Colonic mucosa (tissue), 4 donors: ENCODE measurements around the gene USP9X. TPM values are rescaled to one million over a fixed set of nuclear protein-coding genes. Genes with fewer than 3 reads are reported as not detected.

Source experiments
- DNase-seq: peaks from one replicate; pipeline ENCODE4 v3.0.0-alpha.2; 2020
- H3K27ac ChIP-seq: fragments of 200-600 bp; one replicate; pipeline ENCODE4 v1.8.0; 2021
- H3K27me3 ChIP-seq: fragments of 200-600 bp; one replicate; pipeline ENCODE4 v1.8.0; 2021
- H3K36me3 ChIP-seq: fragments of 200-600 bp; one replicate; pipeline ENCODE4 v1.8.0; 2021
- H3K4me1 ChIP-seq: fragments of 200-600 bp; one replicate; pipeline ENCODE4 v1.8.0; 2021; ENCODE audit warnings: mild to moderate bottlenecking
- H3K4me3 ChIP-seq: fragments of 200-600 bp; one replicate; pipeline ENCODE4 v1.8.0; 2021
- H3K9ac ChIP-seq, 2 donors: one replicate each; pipeline ENCODE4 v1.7.0; 2013; ENCODE audit warnings: control low read depth in 2 of 2, low read depth in 2 of 2, low read length in 2 of 2
- H3K9me3 ChIP-seq: fragments of 200-600 bp; one replicate; pipeline ENCODE4 v1.8.0; 2021
- CTCF ChIP-seq: fragments of 200-600 bp; IDR thresholded peaks from one replicate; pipeline ENCODE4 v1.8.0; 2022; ENCODE audit warnings: antibody characterized with exemption, mild to moderate bottlenecking
- intact Hi-C: fragments of 100-400 bp; cut with DNase I; formaldehyde crosslinking; loops from one replicate; pipeline ENCODE4 v1.14.1; 2022
- total RNA-seq, 2 donors: library from RNA; stranded (reverse); fragmentation: NEBNext Ultra II Directional in 1 of 2; extraction: Animal tissue kit (Norgen Biotek cat#: 25700) in 1 of 2; gene quantifications; one replicate each; pipeline ENCODE4 v1.2.1, GENCODE V29; 2021
- donor health status: healthy.
- donor health status: DM: no; HTN: no; CAD: no.
- donor health status: DM: no; HTN: no; CAD: no.

Gene USP9X
- total RNA-seq, 2 donors from 2014 or later: 74.5 to 89.0 TPM

DNA sequence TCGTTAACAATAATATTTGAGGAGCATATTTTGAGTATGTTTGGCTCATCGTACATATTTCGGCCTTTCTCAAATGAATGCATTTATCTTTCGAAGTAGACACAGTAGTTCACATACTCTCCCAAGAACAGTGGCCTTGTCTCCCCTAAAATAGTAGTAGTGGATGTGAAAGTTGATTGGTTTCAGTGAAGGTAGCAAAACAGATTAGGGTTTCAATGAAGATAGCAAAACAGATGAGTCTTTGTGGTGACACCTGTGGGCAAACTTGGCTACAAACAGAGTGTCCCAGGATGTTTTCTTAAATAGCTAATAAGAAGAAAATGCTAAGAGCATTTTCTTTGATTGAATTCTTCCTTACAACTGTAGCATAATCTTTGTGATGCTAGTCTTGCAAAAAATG lies 67.0 kb downstream of the USP9X start:
- no peak for DNase-seq
- intact Hi-C loops: no loop called here
- no peak overlapping the region for H3K27ac ChIP-seq
- H3K9me3 ChIP-seq: no peaks in the 10 kb centered on the region
- TF ChIP-seq CTCF: no peak
- no peaks in the 10 kb centered on the region for H3K36me3 ChIP-seq
- H3K9ac ChIP-seq: no peak overlapping the region
- no peak overlapping the region for H3K4me3 ChIP-seq
- H3K27me3 ChIP-seq: no peaks in the 10 kb centered on the region
- H3K4me1 ChIP-seq: no peaks in the 10 kb centered on the region

GRCh38 chrX:41153448-41153847 lies 68.2 kb downstream of the USP9X start:
- intact Hi-C loops: no loop called here

DNA sequence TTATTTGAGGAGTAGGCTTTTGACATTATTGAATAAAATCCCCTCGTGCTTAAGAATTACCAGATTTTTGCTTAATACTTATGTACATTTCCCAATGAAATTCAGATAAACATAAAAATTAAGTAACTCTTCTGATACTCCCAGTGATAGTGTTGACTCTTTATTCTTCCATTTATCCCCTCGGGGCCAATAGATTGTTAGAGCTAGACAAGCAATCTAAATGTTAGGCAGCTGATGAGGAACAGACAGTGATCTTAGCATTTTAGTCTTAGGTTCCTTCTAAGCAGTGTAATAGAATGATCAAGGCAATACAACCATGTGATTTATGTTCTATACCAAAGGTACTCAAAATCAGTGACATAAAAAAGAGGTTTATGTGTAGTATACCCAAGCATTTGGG lies 68.7 kb downstream of the USP9X start:
- H3K36me3 ChIP-seq: no peaks in the 10 kb centered on the region
- TF ChIP-seq CTCF: no peak
- intact Hi-C loops: no loop called here
- H3K27ac ChIP-seq: no peak overlapping the region
- H3K4me3 ChIP-seq: no peak overlapping the region
- no peaks in the 10 kb centered on the region for H3K4me1 ChIP-seq
- H3K9ac ChIP-seq: no peak overlapping the region
- no peak for DNase-seq
- H3K9me3 ChIP-seq: no peaks in the 10 kb centered on the region
- H3K27me3 ChIP-seq: no peaks in the 10 kb centered on the region

More at GRCh38 chrX:41153448-41153847, 68.2 kb downstream of the USP9X start:
- Histone ChIP-seq H3K36me3 (no peaks in the 10 kb centered on the region), H3K4me3 (no peak overlapping the region), H3K27ac (no peak overlapping the region), H3K27me3 (no peaks in the 10 kb centered on the region), H3K9me3 (no peaks in the 10 kb centered on the region), H3K4me1 (no peaks in the 10 kb centered on the region), H3K9ac (no peak overlapping the region)
- TF ChIP-seq CTCF: no peak
- DNase-seq: no peak

DNA sequence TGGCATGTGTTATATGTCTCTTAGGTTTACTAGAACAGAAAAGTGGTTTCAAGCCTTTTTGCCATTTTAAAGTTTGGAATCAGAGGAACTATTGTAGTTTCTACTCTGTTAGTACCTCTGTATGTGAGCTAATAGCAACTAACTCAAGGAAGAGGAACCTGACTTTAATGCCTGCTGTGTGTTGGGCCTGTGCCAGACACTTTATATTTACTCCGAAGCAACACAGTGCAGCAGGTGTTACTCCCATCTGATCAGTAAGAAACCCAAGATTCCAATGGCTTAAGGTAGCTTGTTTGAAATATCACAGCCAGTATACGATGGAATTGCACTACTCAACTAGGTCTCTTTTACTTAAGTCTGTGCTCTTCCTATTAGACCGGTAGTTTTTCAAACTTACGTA lies 79.2 kb downstream of the USP9X start:
- Histone ChIP-seq H3K9me3 (no peaks in the 10 kb centered on the region), H3K27me3 (no peaks in the 10 kb centered on the region), H3K36me3 (peaks cover 9% of the 10 kb centered on the region), H3K4me3 (no peak overlapping the region), H3K27ac (no peak overlapping the region), H3K9ac (no peak overlapping the region), H3K4me1 (no peaks in the 10 kb centered on the region)
- DNase-seq: peak; percentile 32
- intact Hi-C loops: no loop called here
- TF ChIP-seq CTCF: no peak

- Histone ChIP-seq H3K4me3 (no peak overlapping the region), H3K9me3 (no peaks in the 10 kb centered on the region), H3K36me3 (peaks cover 9% of the 10 kb centered on the region), H3K9ac (no peak overlapping the region), H3K27ac (no peak overlapping the region), H3K27me3 (no peaks in the 10 kb centered on the region), H3K4me1 (no peaks in the 10 kb centered on the region)
- intact Hi-C loops: no loop called here
- no peak for TF ChIP-seq CTCF
- no peak for DNase-seq
These were observed 82.6 kb downstream of the USP9X start for GRCh38 chrX:41167888-41168287.

DNA sequence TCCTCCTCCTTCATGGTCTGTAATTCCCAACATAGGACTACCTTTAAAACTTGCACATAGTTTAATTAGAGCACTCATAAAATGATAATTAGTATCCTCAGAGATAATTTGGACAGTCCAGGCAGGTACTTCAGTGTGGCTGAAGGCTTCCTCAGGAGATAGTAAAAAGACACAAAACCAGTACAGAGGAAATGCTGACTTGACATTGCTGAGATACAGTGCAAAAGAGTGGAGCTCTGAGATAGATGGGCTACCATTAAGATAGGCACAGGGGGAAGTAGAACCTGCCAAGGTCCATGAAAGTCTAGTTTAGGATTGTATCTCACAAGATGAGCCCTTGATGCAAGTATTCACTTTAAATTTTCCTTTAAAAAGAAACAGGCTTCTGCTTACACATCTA lies 91.0 kb downstream of the USP9X start:
- H3K9me3 ChIP-seq: no peaks in the 10 kb centered on the region
- intact Hi-C loops: no loop called here
- H3K4me1 ChIP-seq: no peaks in the 10 kb centered on the region
- H3K36me3 ChIP-seq: no peaks in the 10 kb centered on the region
- TF ChIP-seq CTCF: no peak
- DNase-seq: no peak
- H3K27me3 ChIP-seq: no peaks in the 10 kb centered on the region
- H3K9ac ChIP-seq: no peak overlapping the region
- H3K4me3 ChIP-seq: no peak overlapping the region
- no peak overlapping the region for H3K27ac ChIP-seq
